ENCODE data around the gene MUTYH. TPM values are rescaled to one million over a fixed set of nuclear protein-coding genes. Genes with fewer than 3 reads are reported as not detected.

Gene MUTYH
- polyA plus RNA-seq, 1 donor from 2014 or later, result 59.8 TPM

- peaks cover 9% of the 10 kb centered on the region for H3K79me2 ChIP-seq (replicated peaks; ENCODE audit: insufficient read depth, low read length)
- no peak overlapping the region for H3K27ac ChIP-seq (ENCODE audit: low read length)
- no peaks in the 10 kb centered on the region for H3K9me3 ChIP-seq (ENCODE audit: low read length)
- no peaks in the 10 kb centered on the region for H3F3A ChIP-seq (ENCODE audit: insufficient read depth, low read length, poor library complexity, severe bottlenecking)
- no peaks in the 10 kb centered on the region for H3K27me3 ChIP-seq (ENCODE audit: insufficient read depth, low read depth, low read length)
- H2AFZ ChIP-seq (ENCODE audit: low read depth, low read length), result no peak overlapping the region
- no peaks in the 10 kb centered on the region for H4K20me1 ChIP-seq (ENCODE audit: insufficient read depth)
- no peak for TF ChIP-seq SMC3 (conservative IDR thresholded peaks at IDR 0.05; ENCODE audit: poor library complexity)
- TF ChIP-seq CTCF (IDR thresholded peaks at IDR 0.05; ENCODE audit: poor library complexity, severe bottlenecking), result no peak
- no peak for TF ChIP-seq TAF1 (IDR thresholded peaks at IDR 0.05; ENCODE audit: low read depth)
- no peak for TF ChIP-seq POLR2AphosphoS5 (IDR thresholded peaks at IDR 0.05)
- no peak for TF ChIP-seq MXI1 (conservative IDR thresholded peaks at IDR 0.05; ENCODE audit: poor library complexity, severe bottlenecking)
- TF ChIP-seq EZH2 (IDR thresholded peaks at IDR 0.05; ENCODE audit: borderline replicate concordance, insufficient read depth, low read length, poor library complexity, severe bottlenecking), result no peak
- no peak for TF ChIP-seq RAD21 (conservative IDR thresholded peaks at IDR 0.05)
- no peak for TF ChIP-seq REST (IDR thresholded peaks at IDR 0.05; ENCODE audit: borderline replicate concordance)
- TF ChIP-seq EP300 (conservative IDR thresholded peaks at IDR 0.05; ENCODE audit: poor library complexity, severe bottlenecking), result no peak
- H3K4me3 ChIP-seq (ENCODE audit: low read length), result no peak overlapping the region
- H3K36me3 ChIP-seq (ENCODE audit: insufficient read depth, low read length), result no peaks in the 10 kb centered on the region
- no peaks in the 10 kb centered on the region for H3K9me2 ChIP-seq (ENCODE audit: insufficient read depth, low read length)
- H3K9ac ChIP-seq (ENCODE audit: low read length), result no peak overlapping the region
- H3K4me2 ChIP-seq (ENCODE audit: low read length), result no peak overlapping the region
Measured at GRCh38 chr1:45335855-45336324, 4.3 kb downstream of the MUTYH start.

GRCh38 chr1:45334308-45335245 lies 5.7 kb downstream of the MUTYH start:
- no peak overlapping the region for H3K4me2 ChIP-seq (ENCODE audit: low read length)
- H3F3A ChIP-seq (ENCODE audit: insufficient read depth, low read length, poor library complexity, severe bottlenecking), result no peaks in the 10 kb centered on the region
- no peaks in the 10 kb centered on the region for H4K20me1 ChIP-seq (ENCODE audit: insufficient read depth)
- no peak overlapping the region for H3K27ac ChIP-seq (ENCODE audit: low read length)
- TF ChIP-seq CTCF (IDR thresholded peaks at IDR 0.05; ENCODE audit: poor library complexity, severe bottlenecking) (no peak), EP300 (conservative IDR thresholded peaks at IDR 0.05; ENCODE audit: poor library complexity, severe bottlenecking) (no peak), RAD21 (conservative IDR thresholded peaks at IDR 0.05) (no peak), TAF1 (IDR thresholded peaks at IDR 0.05; ENCODE audit: low read depth) (no peak), SMC3 (conservative IDR thresholded peaks at IDR 0.05; ENCODE audit: poor library complexity) (no peak), REST (IDR thresholded peaks at IDR 0.05; ENCODE audit: borderline replicate concordance) (no peak), POLR2AphosphoS5 (IDR thresholded peaks at IDR 0.05) (no peak), MXI1 (conservative IDR thresholded peaks at IDR 0.05; ENCODE audit: poor library complexity, severe bottlenecking) (no peak), EZH2 (IDR thresholded peaks at IDR 0.05; ENCODE audit: borderline replicate concordance, insufficient read depth, low read length, poor library complexity, severe bottlenecking) (no peak)
- no peaks in the 10 kb centered on the region for H3K36me3 ChIP-seq (ENCODE audit: insufficient read depth, low read length)
- no peak overlapping the region for H3K9ac ChIP-seq (ENCODE audit: low read length)
- H3K9me3 ChIP-seq (ENCODE audit: low read length), result no peaks in the 10 kb centered on the region
- H3K4me3 ChIP-seq (ENCODE audit: low read length), result no peak overlapping the region
- H3K27me3 ChIP-seq (ENCODE audit: insufficient read depth, low read depth, low read length), result no peaks in the 10 kb centered on the region
- no peak overlapping the region for H2AFZ ChIP-seq (ENCODE audit: low read depth, low read length)
- H3K79me2 ChIP-seq (replicated peaks; ENCODE audit: insufficient read depth, low read length), result peaks cover 9% of the 10 kb centered on the region
- no peaks in the 10 kb centered on the region for H3K9me2 ChIP-seq (ENCODE audit: insufficient read depth, low read length)
